NCI-H2171 treated with DMSO at 0.1 percent for 48 hours (cell line): ENCODE data around the gene SAFB2.
"Not testable (repeated sequence)": the region's sequence is repeated elsewhere in the genome, so short reads cannot be mapped to it uniquely, and the experiment has no call there.

ENCODE experiments used
- DNase-seq: peaks from one replicate; lab custom pipeline; 2025; lab: John Stamatoyannopoulos, UW

Gene SAFB2

GRCh38 chr19:5632657-5633056, 10.1 kb upstream of the SAFB2 start:
- no peak for DNase-seq

- DNase-seq: no peak
Measured at GRCh38 chr19:5632241-5632612, 9.7 kb upstream of the SAFB2 start.

- DNase-seq: no peak
Measured at GRCh38 chr19:5631567-5632240, 9.1 kb upstream of the SAFB2 start.

GRCh38 chr19:5628919-5629481, 6.4 kb upstream of the SAFB2 start:
- DNase-seq: no peak

- DNase-seq: no peak
Measured at GRCh38 chr19:5628461-5628860, 5.9 kb upstream of the SAFB2 start.

- DNase-seq: peak; percentile 84
Measured at GRCh38 chr19:5627395-5627904, 4.9 kb upstream of the SAFB2 start.

GRCh38 chr19:5625641-5626040, 3.1 kb upstream of the SAFB2 start:
- DNase-seq: no peak

- no peak for DNase-seq
Measured at GRCh38 chr19:5624741-5625278, 2.2 kb upstream of the SAFB2 start.

- DNase-seq: peak; percentile 21
Measured at GRCh38 chr19:5624018-5624663, 1.6 kb upstream of the SAFB2 start.

GRCh38 chr19:5623397-5624017, 931 bp upstream of the SAFB2 start:
- DNase-seq: no peak

- no peak for DNase-seq
Measured at GRCh38 chr19:5621945-5622464, 571 bp downstream of the SAFB2 start.

GRCh38 chr19:5621311-5621944, 1.1 kb downstream of the SAFB2 start:
- no peak for DNase-seq

GRCh38 chr19:5619946-5620345, 2.6 kb downstream of the SAFB2 start:
- DNase-seq: no peak

- no peak for DNase-seq
Measured at GRCh38 chr19:5618591-5618990, 4.0 kb downstream of the SAFB2 start.

- no peak for DNase-seq
Measured at GRCh38 chr19:5617080-5617479, 5.5 kb downstream of the SAFB2 start.

- DNase-seq: no peak
Measured at GRCh38 chr19:5615756-5616327, 6.7 kb downstream of the SAFB2 start.

GRCh38 chr19:5612891-5613865, 9.4 kb downstream of the SAFB2 start:
- DNase-seq: no peak

- DNase-seq: no peak
Measured at GRCh38 chr19:5609881-5610448, 12.6 kb downstream of the SAFB2 start.

- DNase-seq: not testable (repeated sequence)
Measured at GRCh38 chr19:5608766-5609165, 13.8 kb downstream of the SAFB2 start.

GRCh38 chr19:5608291-5608690, 14.3 kb downstream of the SAFB2 start:
- DNase-seq: no peak
